OCI-LY7 (cell line): Measurements from ENCODE around the gene NEBL. TPM values are rescaled to one million over a fixed set of nuclear protein-coding genes. Genes with fewer than 3 reads are reported as not detected.

Source experiments
- BruUV-seq: library from RNA; stranded (reverse); fragments of 400-500 nt; replicated peaks from 2 replicates; lab custom pipeline; 2021; lab: Mats Ljungman, UMichigan
- CTCF ChIA-PET: fragments of 300-600 bp; sonication (Branson Sonifier 250); formaldehyde crosslinking; loops from one replicate; lab custom pipeline; 2022; ENCODE audit warnings: antibody characterized with exemption; ENCODE audit not compliant: unreplicated experiment; lab: Charles Lee
- POLR2A ChIA-PET: fragments of 300-600 bp; sonication (Branson Sonifier 250); formaldehyde crosslinking; loops from one replicate; lab custom pipeline; 2022; ENCODE audit warnings: antibody characterized with exemption; lab: Charles Lee
- DNase-seq: peaks from one replicate; pipeline ENCODE4 v3.0.0-alpha.2; 2015; ENCODE audit warnings: low spot score
- H2AFZ ChIP-seq: fragments of 200-600 bp; sonication (generic), shearing (Covaris generic); 2 replicates; pipeline ENCODE4 v1.6.1; 2014; ENCODE audit warnings: mild to moderate bottlenecking, antibody characterized with exemption, low read length, moderate library complexity
- H3K27ac ChIP-seq: fragments of 200-600 bp; sonication (generic); 2 replicates; pipeline ENCODE4 v1.5.1; 2014; ENCODE audit warnings: mixed run types, low read depth, mild to moderate bottlenecking, moderate library complexity, low read length, inconsistent platforms; ENCODE audit not compliant: poor library complexity, severe bottlenecking
- H3K36me3 ChIP-seq: fragments of 200-600 bp; sonication (generic); 2 replicates; pipeline ENCODE4 v1.6.1; 2014; ENCODE audit warnings: mild to moderate bottlenecking, antibody characterized with exemption, low read length, moderate library complexity, mixed read lengths; ENCODE audit not compliant: insufficient read depth
- H3K4me1 ChIP-seq: fragments of 200-600 bp; sonication (generic); 2 replicates; pipeline ENCODE4 v1.5.1; 2014; ENCODE audit warnings: mild to moderate bottlenecking, low read length; ENCODE audit not compliant: insufficient read depth, poor library complexity, severe bottlenecking
- H3K4me2 ChIP-seq: fragments of 200-600 bp; sonication (generic); 2 replicates; pipeline ENCODE4 v1.6.1; 2014; ENCODE audit warnings: mild to moderate bottlenecking, low read length
- H3K4me3 ChIP-seq: fragments of 200-600 bp; sonication (generic); 2 replicates; pipeline ENCODE4 v1.5.1; 2014; ENCODE audit warnings: mild to moderate bottlenecking, low read depth, low read length; ENCODE audit not compliant: poor library complexity, severe bottlenecking
- H3K79me2 ChIP-seq: fragments of 200-600 bp; sonication (generic); 2 replicates; pipeline ENCODE4 v1.6.1; 2016; ENCODE audit warnings: low read depth, mild to moderate bottlenecking, low read length, moderate library complexity, mixed read lengths; ENCODE audit not compliant: insufficient read depth
- H3K9me2 ChIP-seq: fragments of 200-600 bp; sonication (generic); 2 replicates; pipeline ENCODE4 v1.6.1; 2016; ENCODE audit warnings: mild to moderate bottlenecking, low read length, mixed read lengths; ENCODE audit not compliant: insufficient read depth
- H3K9me3 ChIP-seq: fragments of 200-600 bp; sonication (generic); 2 replicates; pipeline ENCODE4 v1.6.1; 2014; ENCODE audit warnings: mild to moderate bottlenecking, mixed run types, low read length, mixed read lengths
- H4K20me1 ChIP-seq: fragments of 200-600 bp; sonication (generic); 2 replicates; pipeline ENCODE4 v1.6.1; 2014; ENCODE audit warnings: mild to moderate bottlenecking, antibody characterized with exemption, low read length, moderate library complexity, mixed read lengths; ENCODE audit not compliant: insufficient read depth
- EZH2phosphoT487 ChIP-seq: fragments of 200-600 bp; sonication (generic); IDR thresholded peaks from 2 replicates; pipeline ENCODE4 v1.6.1; 2018; ENCODE audit warnings: low read depth, borderline replicate concordance, mild to moderate bottlenecking, mixed run types, antibody characterized with exemption, low read length, moderate library complexity, mixed read lengths
- intact Hi-C: fragments of 100-400 bp; cut with micrococcal nuclease; formaldehyde crosslinking; loops from one replicate; pipeline ENCODE4 v1.10.0; 2022; ENCODE audit not compliant: unreplicated experiment
- total RNA-seq, 2 experiments: library from RNA; depleted of rRNA in 1 of 2; stranded (reverse); fragments of >200 nt in 1 of 2; shearing (Covaris generic) in 1 of 2; gene quantifications; 2 replicates each; pipeline ENCODE4 v1.2.3, GENCODE V29; 2014 to 2022
- TF ChIP-seq, protein P1 (sequence below): fragments of 200-600 bp; sonication (generic); conservative IDR thresholded peaks from 2 replicates; pipeline ENCODE4 v1.5.1; 2014; ENCODE audit warnings: mild to moderate bottlenecking, antibody characterized with exemption, low read length, moderate library complexity, mixed read lengths

Gene NEBL
- total RNA-seq, 2 experiments from 2014 or later, result 1.1 TPM; not detected in 1

DNA sequence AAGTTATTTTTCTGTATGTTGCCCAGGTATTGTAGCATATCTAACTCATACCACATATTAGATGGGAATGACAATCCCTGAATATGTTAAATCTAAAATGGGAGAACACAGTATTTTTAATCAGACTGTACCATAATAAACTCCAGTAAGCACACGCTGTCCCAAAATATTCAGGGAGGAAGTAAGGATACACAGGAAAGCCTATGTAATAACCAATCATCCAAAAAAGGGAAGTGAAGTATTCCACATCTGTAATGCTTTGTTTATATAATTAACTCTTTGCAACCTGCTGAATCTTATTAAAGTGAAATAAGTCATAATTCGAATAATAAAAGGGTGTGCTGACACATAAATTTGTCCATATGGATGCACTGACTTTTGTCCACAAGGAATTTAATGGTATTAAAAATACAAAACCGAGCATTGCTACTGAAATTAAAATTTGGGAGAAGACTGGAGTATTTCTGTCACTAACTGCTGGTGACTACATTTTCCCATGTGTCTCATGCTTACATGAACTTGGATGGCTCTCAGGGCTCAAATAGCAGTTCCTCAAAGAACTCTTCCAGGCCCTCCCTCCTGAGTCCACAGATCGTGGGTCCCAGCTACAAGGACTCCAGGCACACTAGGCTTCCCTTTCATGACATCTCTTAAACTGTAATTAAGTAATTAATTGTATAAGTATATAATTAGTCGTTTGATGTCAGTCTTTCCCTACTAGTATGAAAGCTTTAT lies 120.6 kb downstream of the NEBL start:
- H3K9me3 ChIP-seq, result no peaks in the 10 kb centered on the region
- H3K4me3 ChIP-seq, result no peak overlapping the region
- H3K9me2 ChIP-seq, result no peaks in the 10 kb centered on the region
- ChIA-PET POLR2A (no interaction called here), CTCF (no interaction called here)
- no peak overlapping the region for H3K4me2 ChIP-seq
- H3K79me2 ChIP-seq, result no peaks in the 10 kb centered on the region
- intact Hi-C loops, result loop anchor here (5.0 kb wide), 1 partner anchor 1246 kb away; no protein-coding TSS in a partner anchor
- TF ChIP-seq, protein P1, sequence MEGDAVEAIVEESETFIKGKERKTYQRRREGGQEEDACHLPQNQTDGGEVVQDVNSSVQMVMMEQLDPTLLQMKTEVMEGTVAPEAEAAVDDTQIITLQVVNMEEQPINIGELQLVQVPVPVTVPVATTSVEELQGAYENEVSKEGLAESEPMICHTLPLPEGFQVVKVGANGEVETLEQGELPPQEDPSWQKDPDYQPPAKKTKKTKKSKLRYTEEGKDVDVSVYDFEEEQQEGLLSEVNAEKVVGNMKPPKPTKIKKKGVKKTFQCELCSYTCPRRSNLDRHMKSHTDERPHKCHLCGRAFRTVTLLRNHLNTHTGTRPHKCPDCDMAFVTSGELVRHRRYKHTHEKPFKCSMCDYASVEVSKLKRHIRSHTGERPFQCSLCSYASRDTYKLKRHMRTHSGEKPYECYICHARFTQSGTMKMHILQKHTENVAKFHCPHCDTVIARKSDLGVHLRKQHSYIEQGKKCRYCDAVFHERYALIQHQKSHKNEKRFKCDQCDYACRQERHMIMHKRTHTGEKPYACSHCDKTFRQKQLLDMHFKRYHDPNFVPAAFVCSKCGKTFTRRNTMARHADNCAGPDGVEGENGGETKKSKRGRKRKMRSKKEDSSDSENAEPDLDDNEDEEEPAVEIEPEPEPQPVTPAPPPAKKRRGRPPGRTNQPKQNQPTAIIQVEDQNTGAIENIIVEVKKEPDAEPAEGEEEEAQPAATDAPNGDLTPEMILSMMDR, result no peak
- no peak for TF ChIP-seq EZH2phosphoT487
- H3K4me1 ChIP-seq, result no peaks in the 10 kb centered on the region
- no peaks in the 10 kb centered on the region for H4K20me1 ChIP-seq
- no peak for DNase-seq
- H3K36me3 ChIP-seq, result no peaks in the 10 kb centered on the region
- no TSS peak for BruUV-seq
- no peak overlapping the region for H3K27ac ChIP-seq
- H2AFZ ChIP-seq, result no peak overlapping the region

DNA sequence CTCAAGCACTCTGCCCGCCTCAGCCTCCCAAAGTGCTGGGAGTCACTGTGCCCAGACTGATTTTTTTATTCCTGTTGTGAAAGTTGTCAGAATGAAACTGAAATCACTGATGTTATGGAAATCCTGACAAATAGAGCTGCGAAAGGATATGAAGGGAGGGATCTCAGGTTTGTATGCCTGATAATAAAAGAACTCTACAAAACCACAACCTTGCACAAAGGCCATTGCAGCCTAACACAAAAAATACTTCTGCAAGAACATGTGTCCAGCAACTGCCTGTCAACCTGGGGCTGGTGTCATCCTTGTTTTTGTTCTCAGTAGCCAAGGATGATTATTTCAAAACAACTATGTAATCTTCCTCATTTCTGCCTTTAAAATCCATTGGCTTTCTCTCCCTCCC lies 126.1 kb downstream of the NEBL start:
- H3K79me2 ChIP-seq, result no peaks in the 10 kb centered on the region
- no TSS peak for BruUV-seq
- H3K9me2 ChIP-seq, result no peaks in the 10 kb centered on the region
- no peaks in the 10 kb centered on the region for H3K4me1 ChIP-seq
- no peak overlapping the region for H3K4me2 ChIP-seq
- no peaks in the 10 kb centered on the region for H3K36me3 ChIP-seq
- intact Hi-C loops, result no loop called here
- H3K4me3 ChIP-seq, result no peak overlapping the region
- no peak for TF ChIP-seq EZH2phosphoT487
- no peaks in the 10 kb centered on the region for H4K20me1 ChIP-seq
- DNase-seq, result no peak
- POLR2A ChIA-PET, result no interaction called here
- CTCF ChIA-PET, result no interaction called here
- no peak overlapping the region for H2AFZ ChIP-seq
- H3K9me3 ChIP-seq, result no peaks in the 10 kb centered on the region
- no peak overlapping the region for H3K27ac ChIP-seq

DNA sequence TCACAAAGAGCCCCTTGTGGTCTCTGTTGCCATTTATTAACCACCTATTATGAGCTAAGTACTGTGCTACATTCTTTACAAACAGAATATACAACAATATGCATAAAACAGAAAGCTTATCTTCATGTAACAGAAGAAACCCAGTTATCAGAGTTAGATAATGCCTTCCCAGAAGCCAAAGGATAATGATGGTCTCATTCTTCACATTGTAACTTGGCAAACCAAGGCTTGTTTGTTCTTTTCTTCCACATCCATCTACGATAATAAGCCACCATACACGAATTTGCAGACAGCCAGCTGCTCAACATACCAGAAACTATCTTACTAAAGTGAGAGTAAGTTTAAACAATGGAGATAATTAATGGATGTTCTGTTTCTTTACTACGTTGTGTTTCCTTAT lies 127.6 kb downstream of the NEBL start:
- Histone ChIP-seq H3K4me2 (no peak overlapping the region), H3K36me3 (no peaks in the 10 kb centered on the region), H3K9me2 (no peaks in the 10 kb centered on the region), H3K27ac (no peak overlapping the region), H2AFZ (no peak overlapping the region), H3K79me2 (no peaks in the 10 kb centered on the region), H3K9me3 (no peaks in the 10 kb centered on the region), H4K20me1 (no peaks in the 10 kb centered on the region), H3K4me3 (no peak overlapping the region), H3K4me1 (no peaks in the 10 kb centered on the region)
- BruUV-seq, result no TSS peak
- DNase-seq, result no peak
- ChIA-PET POLR2A (interaction anchor here (0.6 kb wide), 2 partner anchors 25 to 320 kb away, joined by 3 to 4 read pairs; no protein-coding TSS in a partner anchor), CTCF (no interaction called here)
- intact Hi-C loops, result no loop called here
- TF ChIP-seq EZH2phosphoT487, result no peak
- TF ChIP-seq, protein P1, result no peak
